Thymus (tissue), 11 donors: ENCODE results near the gene TMEM203. TPM values are rescaled to one million over a fixed set of nuclear protein-coding genes. Genes with fewer than 3 reads are reported as not detected.
"Not testable (repeated sequence)": the region's sequence is repeated elsewhere in the genome, so short reads cannot be mapped to it uniquely, and the experiment has no call there.

Experiments
- DNase-seq, 9 donors: peaks; one replicate each; pipeline ENCODE4 v3.0.0-alpha.2; 2013; ENCODE audit warnings: low spot score in 9 of 9, low read depth in 6 of 9, missing footprints in 1 of 9
- H3K27ac ChIP-seq, 2 donors: one replicate each; pipeline ENCODE4 v1.5.1; 2013; ENCODE audit warnings: control low read depth in 1 of 2, low read depth in 1 of 2, low read length in 1 of 2, mild to moderate bottlenecking in 1 of 2, moderate library complexity in 1 of 2
- H3K27me3 ChIP-seq, 2 donors: one replicate each; pipeline ENCODE4 v1.5.1; 2013; ENCODE audit warnings: low read length in 1 of 2; ENCODE audit not compliant: control insufficient read depth in 2 of 2, insufficient read depth in 1 of 2
- H3K36me3 ChIP-seq, 2 donors: one replicate each; pipeline ENCODE4 v1.5.1; 2013; ENCODE audit warnings: low read length in 1 of 2, mild to moderate bottlenecking in 1 of 2, moderate library complexity in 1 of 2; ENCODE audit not compliant: control insufficient read depth in 2 of 2, insufficient read depth in 2 of 2
- H3K4me1 ChIP-seq, 2 donors: one replicate each; pipeline ENCODE4 v1.5.1; 2013; ENCODE audit warnings: low read length in 2 of 2; ENCODE audit not compliant: control insufficient read depth in 2 of 2, insufficient read depth in 2 of 2
- H3K4me3 ChIP-seq, 2 donors: one replicate each; pipeline ENCODE4 v1.5.1; 2013; ENCODE audit warnings: low read length in 2 of 2, control low read depth in 1 of 2, mild to moderate bottlenecking in 1 of 2
- H3K9me3 ChIP-seq, 2 donors: one replicate each; pipeline ENCODE4 v1.5.1; 2013; ENCODE audit warnings: low read length in 1 of 2, mild to moderate bottlenecking in 1 of 2; ENCODE audit not compliant: control insufficient read depth in 2 of 2, insufficient read depth in 1 of 2
- WGBS: extraction: QIAGEN DNeasy Blood & Tissue Kit; methylation state at CpG from one replicate; pipeline ENCODE4 v1.1.7; 2013; 5-methylcytosine and 5-hydroxymethylcytosine counted together
- polyA plus RNA-seq: library from polyadenylated mRNA; stranded (reverse); fragments of 200-250 nt; gene quantifications from one replicate; pipeline ENCODE4 v1.2.3, GENCODE V29; 2013
- total RNA-seq: library from RNA; stranded (reverse); fragments of 120-200 nt; gene quantifications from one replicate; pipeline ENCODE4 v1.2.4, GENCODE V29; 2013
- donor health status: healthy.

The TMEM203 gene
- total and polyA plus RNA-seq, 2 donors = 20.6 to 47.2 TPM

DNA sequence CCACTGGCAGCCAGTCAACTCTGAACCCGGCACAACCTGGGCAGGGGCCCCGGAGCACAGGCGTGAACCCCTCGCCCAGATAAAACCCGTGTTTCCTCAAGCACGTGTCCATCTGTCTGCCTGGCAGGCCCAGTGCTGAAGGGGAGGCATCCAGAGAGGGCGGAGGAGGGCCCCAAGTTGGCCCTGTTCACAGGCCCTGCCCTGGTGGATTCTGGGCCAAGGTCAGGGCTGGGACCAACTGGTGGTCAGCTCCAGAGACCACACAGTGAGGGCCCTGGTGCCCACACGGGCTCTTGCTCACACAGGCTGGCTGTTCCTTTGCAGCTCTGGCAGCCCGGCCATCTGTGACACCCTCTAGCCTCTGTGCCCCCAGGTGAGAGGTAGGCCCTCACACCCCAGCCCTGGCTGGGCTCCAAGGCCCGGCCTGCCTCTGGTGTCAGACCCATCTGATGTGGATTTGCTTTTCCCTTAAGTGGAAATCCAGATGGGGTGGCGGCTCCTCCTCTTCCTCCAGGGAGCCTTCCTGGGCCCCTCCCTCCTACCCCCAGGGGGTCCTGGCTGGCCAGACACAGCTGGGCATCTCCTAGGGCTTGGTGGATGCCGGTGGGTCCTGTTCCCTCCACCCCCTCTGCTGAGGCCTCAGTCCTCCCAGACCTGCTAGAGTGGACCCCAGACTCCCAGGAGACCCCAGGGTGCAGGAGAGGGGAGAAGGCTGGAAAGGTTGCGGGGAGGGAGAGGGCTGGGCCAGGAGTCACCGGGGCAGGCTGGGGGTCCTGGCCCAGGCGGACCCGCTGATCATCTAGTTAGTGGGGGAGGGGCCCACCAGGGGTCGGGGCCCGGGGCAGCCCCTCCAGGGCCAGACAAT, 45.1 kb upstream of the TMEM203 start:
- 94% methylated on average over 17 of the region's 18 CpGs for WGBS
- Histone ChIP-seq H3K9me3 (peaks cover 0 to 2% of the 10 kb centered on the region in 2 donors), H3K36me3 (no peaks in the 10 kb centered on the region), H3K4me3 (no peak overlapping the region), H3K4me1 (peaks cover 0 to 11% of the 10 kb centered on the region in 2 donors), H3K27me3 (peaks cover 7 to 33% of the 10 kb centered on the region in 2 donors), H3K27ac (no peak overlapping the region)
- no peak for DNase-seq

- no peak overlapping the region for H3K4me3 ChIP-seq
- H3K27ac ChIP-seq = no peak overlapping the region
- 95% methylated on average over 6 of the region's 6 CpGs for WGBS
- H3K4me1 ChIP-seq = peaks cover under 1 to 14% of the 10 kb centered on the region in 2 donors
- H3K36me3 ChIP-seq = peaks cover 6 to 9% of the 10 kb centered on the region in 2 donors
- DNase-seq = no peak
- H3K27me3 ChIP-seq = peaks cover 0 to 15% of the 10 kb centered on the region in 2 donors
- H3K9me3 ChIP-seq = no peaks in the 10 kb centered on the region
These were observed 42.4 kb upstream of the TMEM203 start for GRCh38 chr9:137247916-137248175.

DNA sequence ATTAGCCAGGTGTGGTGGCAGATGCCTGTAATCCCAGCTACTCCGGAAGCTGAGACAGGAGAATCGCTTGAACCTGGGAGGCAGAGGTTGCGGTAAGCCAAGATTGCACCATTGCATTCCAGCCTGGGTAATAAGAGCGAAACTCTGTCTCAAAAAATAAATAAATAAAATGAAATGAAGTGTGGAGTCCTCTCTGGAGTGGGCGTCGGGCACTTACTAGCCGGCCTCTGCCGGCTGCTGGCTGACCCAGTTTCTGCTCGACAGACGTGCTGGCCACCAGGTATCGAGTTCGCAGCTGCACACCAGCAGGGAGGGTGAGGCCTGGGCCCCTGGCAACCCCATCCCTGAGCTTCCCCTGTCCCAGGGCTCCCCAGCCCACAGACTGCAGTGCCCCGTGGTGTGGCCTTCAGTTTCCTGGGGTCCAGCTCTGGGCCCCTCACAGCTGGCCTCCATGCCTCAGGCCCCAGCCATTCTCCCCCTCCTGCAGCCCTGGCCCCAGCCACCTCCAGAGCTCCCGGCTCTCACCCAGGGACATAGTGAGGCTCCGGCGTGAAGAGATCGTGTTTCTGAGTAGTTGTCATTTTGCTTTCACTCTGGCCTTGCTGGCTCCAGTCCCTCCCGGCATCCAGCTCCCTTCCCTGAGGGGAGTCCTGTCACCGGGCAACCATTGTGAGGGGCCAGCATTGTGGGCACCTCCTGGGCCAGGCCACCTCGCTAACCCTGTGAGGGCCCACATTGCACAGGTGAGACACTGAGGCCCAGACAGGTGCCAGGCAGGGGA, 41.9 kb upstream of the TMEM203 start:
- DNase-seq = no peak
- Histone ChIP-seq H3K4me3 (no peak overlapping the region), H3K27me3 (peaks cover 0 to 15% of the 10 kb centered on the region in 2 donors), H3K4me1 (peaks cover 6 to 19% of the 10 kb centered on the region in 2 donors), H3K36me3 (peaks cover 11 to 14% of the 10 kb centered on the region in 2 donors), H3K9me3 (no peaks in the 10 kb centered on the region), H3K27ac (peak overlapping the region in 1 of 2 donors; percentile 36)
- 88% methylated on average over 20 of the region's 20 CpGs for WGBS

DNA sequence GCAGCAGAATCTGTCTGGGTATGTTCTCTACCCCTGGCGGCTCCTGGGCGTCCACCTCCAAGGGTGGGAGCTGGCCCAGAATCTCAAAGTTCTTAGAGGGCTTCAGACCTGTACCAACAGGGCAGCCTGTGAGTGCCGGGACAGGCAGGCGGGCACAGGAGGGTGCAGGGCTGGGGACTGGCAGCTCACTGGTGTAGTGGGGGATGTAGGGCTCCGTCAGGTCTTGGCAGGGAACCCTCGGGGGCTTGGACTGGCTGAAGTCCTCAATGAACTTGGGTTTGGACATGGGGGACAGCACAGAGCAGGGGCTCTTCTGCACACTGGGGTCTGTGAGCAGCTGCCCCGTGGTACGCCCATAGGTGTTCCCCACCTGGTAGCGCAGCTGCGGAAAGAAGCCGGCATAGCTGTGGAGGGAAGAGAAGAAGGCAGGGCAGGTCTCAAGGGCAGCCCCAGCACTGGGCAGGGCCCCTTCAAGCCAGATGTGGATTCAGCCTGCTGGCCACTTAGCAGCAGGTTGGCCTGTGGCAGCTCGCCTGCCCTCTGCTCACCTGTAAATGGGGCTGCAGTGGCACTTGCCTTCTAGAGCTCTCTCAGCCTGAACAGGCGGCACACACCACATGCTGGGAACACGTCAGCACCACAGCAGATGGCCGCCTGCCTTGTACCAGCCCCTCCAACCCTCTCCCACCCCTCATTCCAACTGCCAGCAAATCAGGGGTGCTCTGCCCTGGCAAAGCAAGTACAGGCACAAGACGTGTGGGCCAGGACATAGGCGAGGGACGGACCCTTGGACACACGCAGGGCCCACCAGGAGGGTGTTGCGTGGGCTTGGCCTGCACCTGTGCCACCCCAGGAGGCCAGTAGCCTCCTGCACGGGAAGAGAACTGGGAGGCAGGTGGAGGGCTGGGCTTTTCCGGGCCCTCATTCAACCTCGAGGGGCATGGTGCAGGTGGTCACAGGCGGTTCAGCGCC, 40.3 kb upstream of the TMEM203 start:
- peaks cover 0 to 11% of the 10 kb centered on the region in 2 donors for H3K27me3 ChIP-seq
- no peak overlapping the region for H3K4me3 ChIP-seq
- peaks cover 12 to 26% of the 10 kb centered on the region in 2 donors for H3K4me1 ChIP-seq
- peaks cover 11 to 19% of the 10 kb centered on the region in 2 donors for H3K36me3 ChIP-seq
- H3K27ac ChIP-seq = no peak overlapping the region
- DNase-seq = no peak
- 96% methylated on average over 25 of the region's 25 CpGs for WGBS
- H3K9me3 ChIP-seq = no peaks in the 10 kb centered on the region

DNA sequence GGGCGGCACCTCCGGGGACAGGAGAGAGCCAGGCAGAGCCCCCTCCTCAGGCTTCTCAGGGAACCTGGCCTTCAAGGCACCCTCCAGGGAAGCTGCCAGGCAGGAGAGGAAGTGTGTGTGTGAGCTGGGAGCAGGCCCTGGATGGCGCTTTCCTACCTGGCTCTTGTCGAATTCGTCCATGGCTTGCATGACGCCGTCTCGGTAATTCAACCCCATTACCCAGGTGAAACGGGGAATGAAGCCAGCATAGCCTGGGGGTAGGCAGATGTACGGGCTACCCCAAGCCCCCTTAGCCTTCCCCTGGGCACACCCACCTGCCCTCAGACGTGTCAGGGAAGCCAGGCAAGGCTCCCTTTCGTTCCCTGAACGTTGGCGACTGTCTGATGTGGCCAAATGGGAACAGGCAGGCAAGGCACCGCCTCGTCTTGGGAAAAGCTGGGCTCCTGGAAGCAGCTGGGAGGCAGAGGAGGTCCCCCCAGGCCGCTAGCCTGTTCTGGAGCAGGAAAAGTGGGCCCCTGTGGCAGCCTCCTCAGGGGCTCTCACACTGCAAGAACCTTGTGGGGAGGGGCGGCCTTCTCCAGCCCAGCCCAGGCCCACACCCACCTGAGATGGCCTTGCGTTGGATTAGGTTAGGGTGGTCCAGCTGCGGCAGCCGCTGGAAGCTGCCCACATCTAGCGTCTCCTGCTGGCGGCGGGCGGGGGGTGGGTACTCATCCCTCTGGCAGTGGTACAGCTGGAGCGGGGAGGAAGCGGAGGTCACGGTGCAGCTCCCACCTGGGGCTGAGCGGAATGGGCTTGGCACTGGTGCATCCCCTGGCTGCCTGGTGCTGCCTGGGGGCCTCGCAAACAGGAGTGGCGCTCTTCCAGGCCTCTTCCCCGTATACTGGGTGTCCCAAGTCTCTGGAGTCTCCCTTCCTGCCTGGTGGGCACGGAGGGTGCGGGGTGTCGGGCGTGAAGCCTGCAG, 39.3 kb upstream of the TMEM203 start:
- 93% methylated on average over 36 of the region's 36 CpGs for WGBS

GRCh38 chr9:137243626-137244485, 38.4 kb upstream of the TMEM203 start:
- Histone ChIP-seq H3K36me3 (peaks cover 11 to 19% of the 10 kb centered on the region in 2 donors), H3K9me3 (no peaks in the 10 kb centered on the region), H3K27me3 (no peaks in the 10 kb centered on the region), H3K27ac (no peak overlapping the region), H3K4me1 (peaks cover 17 to 37% of the 10 kb centered on the region in 2 donors), H3K4me3 (peak overlapping the region in 1 of 2 donors; percentile 1)
- DNase-seq = no peak
- 92% methylated on average over 15 of the region's 15 CpGs for WGBS

More for the DNA sequence above, 39.3 kb upstream of the TMEM203 start:
- Histone ChIP-seq H3K27ac (no peak overlapping the region), H3K36me3 (peaks cover 11 to 19% of the 10 kb centered on the region in 2 donors), H3K9me3 (no peaks in the 10 kb centered on the region), H3K4me3 (no peak overlapping the region), H3K4me1 (peaks cover 13 to 30% of the 10 kb centered on the region in 2 donors), H3K27me3 (peaks cover 0 to 4% of the 10 kb centered on the region in 2 donors)
- no peak for DNase-seq

DNA sequence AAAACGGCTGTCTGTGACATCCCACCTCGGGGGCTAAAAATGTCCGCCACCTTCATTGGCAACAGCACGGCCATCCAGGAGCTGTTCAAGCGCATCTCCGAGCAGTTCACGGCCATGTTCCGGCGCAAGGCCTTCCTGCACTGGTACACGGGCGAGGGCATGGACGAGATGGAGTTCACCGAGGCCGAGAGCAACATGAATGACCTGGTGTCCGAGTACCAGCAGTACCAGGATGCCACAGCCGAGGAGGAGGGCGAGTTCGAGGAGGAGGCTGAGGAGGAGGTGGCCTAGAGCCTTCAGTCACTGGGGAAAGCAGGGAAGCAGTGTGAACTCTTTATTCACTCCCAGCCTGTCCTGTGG, 37.8 kb upstream of the TMEM203 start:
- H3K27me3 ChIP-seq, DNase-seq, H3K9me3 ChIP-seq, H3K27ac ChIP-seq: not testable (repeated sequence)
- H3K36me3 ChIP-seq = peaks cover 11 to 19% of the 10 kb centered on the region in 2 donors
- WGBS = 97% methylated on average over 18 of the region's 18 CpGs
- peak overlapping the region in 1 of 2 donors; percentile 78 for H3K4me3 ChIP-seq
- peaks cover 17 to 37% of the 10 kb centered on the region in 2 donors for H3K4me1 ChIP-seq
